IMR-90 (cell line): ENCODE measurements around the gene SPAG16. TPM values are rescaled to one million over a fixed set of nuclear protein-coding genes. Genes with fewer than 3 reads are reported as not detected.

ENCODE experiments used
- ATAC-seq: fragments of 200-7000 bp; cut with Tn5 transposase; 2 replicates; pipeline ENCODE4 v1.9.1; 2020; ENCODE audit warnings: low read depth, mild to moderate bottlenecking, moderate library complexity
- BruUV-seq: library from RNA; stranded (reverse); fragments of 400-500 nt; replicated peaks from 2 replicates; lab custom pipeline; 2021; lab: Mats Ljungman, UMichigan
- CTCF ChIA-PET: fragments of 300-600 bp; formaldehyde crosslinking; extraction: SDS; loops from one replicate; lab custom pipeline; 2021; ENCODE audit warnings: antibody characterized with exemption; lab: Yijun Ruan, JAX
- POLR2A ChIA-PET: fragments of 300-600 bp; sonication (Branson Sonifier 250); formaldehyde crosslinking; loops from one replicate; lab custom pipeline; 2022; ENCODE audit warnings: antibody characterized with exemption; ENCODE audit not compliant: unreplicated experiment; lab: Charles Lee
- DNase-seq: peaks from one replicate; pipeline ENCODE4 v3.0.0; 2013
- H2AFZ ChIP-seq: replicated peaks from 2 replicates; pipeline ENCODE3; 2013; ENCODE audit warnings: low read length, mild to moderate bottlenecking; ENCODE audit not compliant: poor library complexity
- H2AK5ac ChIP-seq: 2 replicates; pipeline ENCODE4 v1.6.1; 2013; ENCODE audit warnings: low read depth, low read length, inconsistent platforms
- H2AK9ac ChIP-seq: replicated peaks from 2 replicates; pipeline ENCODE3; 2013; ENCODE audit warnings: mild to moderate bottlenecking, low read depth, low read length, moderate library complexity; ENCODE audit not compliant: poor library complexity
- H2BK120ac ChIP-seq: 2 replicates; pipeline ENCODE4 v1.6.1; 2013; ENCODE audit warnings: low read depth, low read length, inconsistent platforms
- H2BK15ac ChIP-seq: 3 replicates; pipeline ENCODE4 v1.6.1; 2013; ENCODE audit warnings: low read depth, low read length, inconsistent platforms
- H2BK20ac ChIP-seq: 2 replicates; pipeline ENCODE4 v1.6.1; 2013; ENCODE audit warnings: low read depth, mild to moderate bottlenecking, inconsistent platforms, low read length, moderate library complexity
- H2BK5ac ChIP-seq: 2 replicates; pipeline ENCODE4 v1.6.1; 2013; ENCODE audit warnings: mild to moderate bottlenecking, low read depth, low read length, inconsistent platforms; ENCODE audit not compliant: poor library complexity, severe bottlenecking
- H3K14ac ChIP-seq: replicated peaks from 2 replicates; pipeline ENCODE4 v1.6.1; 2013; ENCODE audit warnings: low read depth, low read length, inconsistent platforms
- H3K18ac ChIP-seq: 2 replicates; pipeline ENCODE4 v1.6.1; 2013; ENCODE audit warnings: low read depth, low read length, control low read depth
- H3K23ac ChIP-seq: 2 replicates; pipeline ENCODE4 v1.6.1; 2013; ENCODE audit warnings: low read depth, low read length, inconsistent platforms
- H3K27ac ChIP-seq: 2 replicates; pipeline ENCODE4 v1.5.1; 2013; ENCODE audit warnings: mild to moderate bottlenecking, control low read depth, low read length; ENCODE audit not compliant: insufficient read depth
- H3K27me3 ChIP-seq: 2 replicates; pipeline ENCODE4 v1.6.1; 2013; ENCODE audit warnings: low read length; ENCODE audit not compliant: control insufficient read depth, insufficient read depth
- H3K36me3 ChIP-seq: 2 replicates; pipeline ENCODE4 v1.6.1; 2013; ENCODE audit warnings: low read length, mixed read lengths; ENCODE audit not compliant: control insufficient read depth, insufficient read depth
- H3K4ac ChIP-seq: 2 replicates; pipeline ENCODE4 v1.6.1; 2013; ENCODE audit warnings: low read depth, low read length, inconsistent platforms
- H3K4me1 ChIP-seq: 2 replicates; pipeline ENCODE4 v1.6.1; 2013; ENCODE audit warnings: low read length, mixed read lengths; ENCODE audit not compliant: control insufficient read depth, insufficient read depth
- H3K4me2 ChIP-seq: 2 replicates; pipeline ENCODE4 v1.6.1; 2013; ENCODE audit warnings: low read depth, mild to moderate bottlenecking, control low read depth, low read length, moderate library complexity
- H3K4me3 ChIP-seq: 2 replicates; pipeline ENCODE4 v1.5.1; 2013; ENCODE audit warnings: low read depth, mild to moderate bottlenecking, control low read depth, low read length, moderate library complexity; ENCODE audit not compliant: insufficient read depth
- H3K56ac ChIP-seq: 2 replicates; pipeline ENCODE4 v1.6.1; 2013; ENCODE audit warnings: low read length, inconsistent platforms; ENCODE audit not compliant: insufficient read depth; ENCODE audit errors: extremely low read depth
- H3K79me1 ChIP-seq, 2 experiments: 2 replicates each; pipeline ENCODE4 v1.6.1; 2013; ENCODE audit warnings: low read length in 2 of 2, inconsistent platforms in 1 of 2, low read depth in 1 of 2
- H3K9ac ChIP-seq: 2 replicates; pipeline ENCODE4 v1.6.1; 2013; ENCODE audit warnings: low read depth, low read length, control low read depth
- H3K9me1 ChIP-seq: 2 replicates; pipeline ENCODE4 v1.6.1; 2013; ENCODE audit warnings: low read length, inconsistent platforms; ENCODE audit not compliant: insufficient read depth
- H3K9me3 ChIP-seq: 2 replicates; pipeline ENCODE4 v1.6.1; 2013; ENCODE audit warnings: low read length; ENCODE audit not compliant: control insufficient read depth, insufficient read depth
- H4K20me1 ChIP-seq: 2 replicates; pipeline ENCODE4 v1.6.1; 2013; ENCODE audit warnings: low read length, inconsistent platforms; ENCODE audit not compliant: insufficient read depth
- H4K5ac ChIP-seq: 2 replicates; pipeline ENCODE4 v1.6.1; 2013; ENCODE audit warnings: mild to moderate bottlenecking, low read depth, low read length, control low read depth
- H4K8ac ChIP-seq, 2 experiments: 2 replicates each; pipeline ENCODE4 v1.6.1; 2013; ENCODE audit warnings: low read depth in 2 of 2, low read length in 2 of 2, control low read depth in 1 of 2, inconsistent platforms in 1 of 2
- H4K91ac ChIP-seq: 2 replicates; pipeline ENCODE4 v1.6.1; 2013; ENCODE audit warnings: low read depth, low read length, inconsistent platforms; ENCODE audit not compliant: insufficient read depth
- CHD1 ChIP-seq: IDR thresholded peaks from 2 replicates; pipeline ENCODE4 v1.6.1; 2012; ENCODE audit warnings: low read depth, low read length, improper control_type of control experiment
- MXI1 ChIP-seq: IDR thresholded peaks from 2 replicates; pipeline ENCODE4 v1.6.1; 2012; ENCODE audit warnings: low read depth, mild to moderate bottlenecking, low read length, moderate library complexity, borderline replicate concordance
- NFE2L2 ChIP-seq: fragments of 150-350 bp; IDR thresholded peaks from 2 replicates; pipeline ENCODE4 v1.6.1; 2016; ENCODE audit warnings: low read depth, mild to moderate bottlenecking, low read length
- RAD21 ChIP-seq: IDR thresholded peaks from 2 replicates; pipeline ENCODE4 v1.6.1; 2012; ENCODE audit warnings: low read length, improper control_type of control experiment
- dilution Hi-C: fragments of 300-500 bp; cut with HindIII; formaldehyde crosslinking; loops from one replicate; pipeline ENCODE4 v1.14.3; 2018; ENCODE audit warnings: low sequenced_read_pairs; ENCODE audit not compliant: unreplicated experiment
- in situ Hi-C: fragments of 300-500 bp; cut with MboI; formaldehyde crosslinking; loops from 3 replicates; pipeline ENCODE4 v1.14.3; 2019; ENCODE audit warnings: low sequenced_read_pairs, inconsistent platforms, mixed read lengths
- intact Hi-C: fragments of 100-400 bp; cut with micrococcal nuclease; formaldehyde crosslinking; loops from 2 replicates; pipeline ENCODE4 v1.10.0; 2022
- polyA plus RNA-seq, 3 experiments: library from polyadenylated mRNA; depleted of rRNA; stranded (reverse); fragments of >200 nt; gene quantifications; 2 replicates each; pipeline ENCODE4 v1.2.3, GENCODE V29; 2012; ENCODE audit warnings: low replicate concordance in 1 of 3
- total RNA-seq: library from RNA; depleted of rRNA; stranded (reverse); fragments of >200 nt; gene quantifications from 2 replicates; pipeline ENCODE4 v1.2.3, GENCODE V29; 2012
- TF ChIP-seq, protein P1 (sequence below): fragments of 150-350 bp; IDR thresholded peaks from 2 replicates; pipeline ENCODE4 v1.6.1; 2016; ENCODE audit warnings: low read depth, mild to moderate bottlenecking, low read length, moderate library complexity, borderline replicate concordance
- TF ChIP-seq, protein P2 (sequence below): fragments of 150-350 bp; IDR thresholded peaks from 2 replicates; pipeline ENCODE4 v1.6.1; 2017; ENCODE audit warnings: mild to moderate bottlenecking, antibody characterized with exemption, low read length, low read depth

Gene SPAG16
- total and polyA plus RNA-seq, 2 of the 4 experiments (the other 2 are of a cell fraction) = 7.3 to 13.5 TPM

DNA sequence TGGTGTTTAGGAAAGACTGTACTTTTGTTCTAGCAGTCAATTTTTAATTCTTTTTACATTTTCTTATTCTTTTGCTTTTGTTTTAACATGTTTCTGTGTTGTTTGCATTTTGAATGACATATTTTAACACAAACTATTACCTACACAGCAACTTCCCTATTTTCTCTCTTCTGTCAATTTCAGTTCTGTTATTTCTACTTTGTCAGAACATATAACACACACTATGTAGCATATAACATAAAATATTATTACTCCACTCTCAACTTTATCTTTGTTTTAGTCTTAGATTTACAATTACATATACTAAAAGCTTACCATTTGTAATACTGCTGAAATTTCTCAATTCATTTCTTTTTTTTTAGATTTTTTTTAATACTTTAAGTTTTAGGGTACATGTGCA, 753.9 kb downstream of the SPAG16 start:
- Histone ChIP-seq H3K4me1 (no peaks in the 10 kb centered on the region), H3K23ac (no peak overlapping the region), H2BK15ac (no peak overlapping the region), H4K5ac (no peak overlapping the region), H3K79me1 (no peaks in the 10 kb centered on the region), H3K4me3 (no peak overlapping the region), H4K8ac (no peak overlapping the region), H4K91ac (no peak overlapping the region), H3K4ac (no peak overlapping the region), H2AK5ac (no peak overlapping the region), H2BK5ac (no peak overlapping the region), H3K18ac (no peak overlapping the region), H2BK20ac (no peak overlapping the region), H4K20me1 (no peaks in the 10 kb centered on the region), H3K9me3 (peaks cover 5% of the 10 kb centered on the region), H3K4me2 (no peak overlapping the region), H3K9me1 (no peaks in the 10 kb centered on the region), H2AFZ (no peak overlapping the region), H3K27ac (no peak overlapping the region), H2AK9ac (no peak overlapping the region), H3K14ac (no peak overlapping the region), H3K27me3 (no peaks in the 10 kb centered on the region), H3K36me3 (no peaks in the 10 kb centered on the region), H2BK120ac (no peak overlapping the region), H3K9ac (no peak overlapping the region), H3K56ac (no peak overlapping the region)
- POLR2A ChIA-PET = no interaction called here
- CTCF ChIA-PET = no interaction called here
- no peak for TF ChIP-seq CHD1
- no peak for TF ChIP-seq RAD21
- TF ChIP-seq, protein P1, sequence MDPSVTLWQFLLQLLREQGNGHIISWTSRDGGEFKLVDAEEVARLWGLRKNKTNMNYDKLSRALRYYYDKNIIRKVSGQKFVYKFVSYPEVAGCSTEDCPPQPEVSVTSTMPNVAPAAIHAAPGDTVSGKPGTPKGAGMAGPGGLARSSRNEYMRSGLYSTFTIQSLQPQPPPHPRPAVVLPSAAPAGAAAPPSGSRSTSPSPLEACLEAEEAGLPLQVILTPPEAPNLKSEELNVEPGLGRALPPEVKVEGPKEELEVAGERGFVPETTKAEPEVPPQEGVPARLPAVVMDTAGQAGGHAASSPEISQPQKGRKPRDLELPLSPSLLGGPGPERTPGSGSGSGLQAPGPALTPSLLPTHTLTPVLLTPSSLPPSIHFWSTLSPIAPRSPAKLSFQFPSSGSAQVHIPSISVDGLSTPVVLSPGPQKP = no peak
- TF ChIP-seq NFE2L2 = no peak
- TF ChIP-seq MXI1 = no peak
- TF ChIP-seq, protein P2, sequence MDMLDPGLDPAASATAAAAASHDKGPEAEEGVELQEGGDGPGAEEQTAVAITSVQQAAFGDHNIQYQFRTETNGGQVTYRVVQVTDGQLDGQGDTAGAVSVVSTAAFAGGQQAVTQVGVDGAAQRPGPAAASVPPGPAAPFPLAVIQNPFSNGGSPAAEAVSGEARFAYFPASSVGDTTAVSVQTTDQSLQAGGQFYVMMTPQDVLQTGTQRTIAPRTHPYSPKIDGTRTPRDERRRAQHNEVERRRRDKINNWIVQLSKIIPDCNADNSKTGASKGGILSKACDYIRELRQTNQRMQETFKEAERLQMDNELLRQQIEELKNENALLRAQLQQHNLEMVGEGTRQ = no peak
- BruUV-seq = no TSS peak
- in situ Hi-C loops = no loop called here
- ATAC-seq (no peak), DNase-seq (no peak)
- intact Hi-C loops = no loop called here
- dilution Hi-C loops = no loop called here
